Left ventricle myocardium inferior (tissue), 1 donor: Measurements from ENCODE around the gene TRIM9. TPM values are rescaled to one million over a fixed set of nuclear protein-coding genes. Genes with fewer than 3 reads are reported as not detected.

ENCODE experiments used
- DNase-seq: peaks from one replicate; pipeline ENCODE4 v3.0.0-alpha.2; 2020
- H3K27ac ChIP-seq: fragments of 200-600 bp; replicated peaks from 2 replicates; pipeline ENCODE4 v1.8.0; 2021
- H3K27me3 ChIP-seq: fragments of 200-600 bp; 2 replicates; pipeline ENCODE4 v1.8.0; 2021; ENCODE audit warnings: low read depth
- H3K36me3 ChIP-seq: fragments of 200-600 bp; 2 replicates; pipeline ENCODE4 v1.8.0; 2021
- H3K4me1 ChIP-seq: fragments of 200-600 bp; 2 replicates; pipeline ENCODE4 v1.8.0; 2021
- H3K4me3 ChIP-seq: fragments of 200-600 bp; 2 replicates; pipeline ENCODE4 v1.8.0; 2021; ENCODE audit warnings: mild to moderate bottlenecking, moderate library complexity
- H3K9me3 ChIP-seq: fragments of 200-600 bp; replicated peaks from 2 replicates; pipeline ENCODE4 v1.8.0; 2021
- CTCF ChIP-seq: fragments of 200-600 bp; IDR thresholded peaks from 2 replicates; pipeline ENCODE4 v1.8.0; 2021; ENCODE audit warnings: antibody characterized with exemption, mild to moderate bottlenecking, borderline replicate concordance
- intact Hi-C: fragments of 100-400 bp; cut with micrococcal nuclease; formaldehyde crosslinking; loops from one replicate; pipeline ENCODE4 v1.11.0; 2022
- total RNA-seq: library from RNA; stranded (reverse); fragmentation: NEBNext Ultra II Directional; extraction: Animal tissue kit (Norgen Biotek cat#: 25700); gene quantifications from one replicate; pipeline ENCODE4 v1.2.1, GENCODE V29; 2021
- donor health status: DM: no; HTN: yes; CAD: no; lungs with severe emphysema.

TRIM9 gene
- total RNA-seq, 1 donor from 2014 or later = 0.27 TPM

- Histone ChIP-seq H3K4me3 (no peak overlapping the region), H3K9me3 (no peaks in the 10 kb centered on the region), H3K4me1 (no peaks in the 10 kb centered on the region), H3K27me3 (peaks cover 9% of the 10 kb centered on the region), H3K36me3 (no peaks in the 10 kb centered on the region), H3K27ac (no peak overlapping the region)
- intact Hi-C loops = no loop called here
- DNase-seq = no peak
- TF ChIP-seq CTCF = no peak
Measured at GRCh38 chr14:50979941-50980850, 114.7 kb downstream of the TRIM9 start.

GRCh38 chr14:50978888-50979287 lies 116.0 kb downstream of the TRIM9 start:
- DNase-seq = no peak
- Histone ChIP-seq H3K36me3 (no peaks in the 10 kb centered on the region), H3K27me3 (peaks cover 9% of the 10 kb centered on the region), H3K4me3 (no peak overlapping the region), H3K27ac (no peak overlapping the region), H3K4me1 (no peaks in the 10 kb centered on the region), H3K9me3 (no peaks in the 10 kb centered on the region)
- intact Hi-C loops = no loop called here
- TF ChIP-seq CTCF = no peak

- H3K27ac ChIP-seq = no peak overlapping the region
- intact Hi-C loops = no loop called here
Measured at GRCh38 chr14:50978529-50978871, 116.4 kb downstream of the TRIM9 start.

GRCh38 chr14:50977863-50978528 lies 116.9 kb downstream of the TRIM9 start:
- Histone ChIP-seq H3K4me3 (no peak overlapping the region), H3K27ac (no peak overlapping the region), H3K36me3 (no peaks in the 10 kb centered on the region), H3K4me1 (no peaks in the 10 kb centered on the region), H3K9me3 (no peaks in the 10 kb centered on the region), H3K27me3 (peaks cover 9% of the 10 kb centered on the region)
- DNase-seq = no peak
- intact Hi-C loops = no loop called here
- TF ChIP-seq CTCF = no peak

More at GRCh38 chr14:50978529-50978871, 116.4 kb downstream of the TRIM9 start:
- Histone ChIP-seq H3K9me3 (no peaks in the 10 kb centered on the region), H3K27me3 (peaks cover 9% of the 10 kb centered on the region), H3K4me1 (no peaks in the 10 kb centered on the region), H3K36me3 (no peaks in the 10 kb centered on the region), H3K4me3 (no peak overlapping the region)
- TF ChIP-seq CTCF = no peak
- DNase-seq = no peak

GRCh38 chr14:50974118-50974517 lies 120.8 kb downstream of the TRIM9 start:
- H3K4me1 ChIP-seq = no peaks in the 10 kb centered on the region
- no peak for DNase-seq
- no peak overlapping the region for H3K27ac ChIP-seq
- no peak overlapping the region for H3K4me3 ChIP-seq
- TF ChIP-seq CTCF = no peak
- H3K9me3 ChIP-seq = no peaks in the 10 kb centered on the region
- H3K36me3 ChIP-seq = no peaks in the 10 kb centered on the region
- H3K27me3 ChIP-seq = no peaks in the 10 kb centered on the region
- intact Hi-C loops = no loop called here
